ENCODE results near the gene KRTAP5-8. TPM values are rescaled to one million over a fixed set of nuclear protein-coding genes. Genes with fewer than 3 reads are reported as not detected.
A peak's percentile ranks its signal among the peaks of the same experiment; 100 is the strongest.
"Not testable (repeated sequence)": the region's sequence is repeated elsewhere in the genome, so short reads cannot be mapped to it uniquely, and the experiment has no call there.

Gene KRTAP5-8, protein sequence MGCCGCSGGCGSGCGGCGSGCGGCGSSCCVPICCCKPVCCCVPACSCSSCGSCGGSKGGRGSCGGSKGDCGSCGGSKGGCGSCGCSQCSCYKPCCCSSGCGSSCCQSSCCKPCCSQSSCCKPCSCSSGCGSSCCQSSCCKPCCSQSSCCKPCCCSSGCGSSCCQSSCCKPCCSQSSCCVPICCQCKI
- total RNA-seq: not detected in 2 replicates

DNA sequence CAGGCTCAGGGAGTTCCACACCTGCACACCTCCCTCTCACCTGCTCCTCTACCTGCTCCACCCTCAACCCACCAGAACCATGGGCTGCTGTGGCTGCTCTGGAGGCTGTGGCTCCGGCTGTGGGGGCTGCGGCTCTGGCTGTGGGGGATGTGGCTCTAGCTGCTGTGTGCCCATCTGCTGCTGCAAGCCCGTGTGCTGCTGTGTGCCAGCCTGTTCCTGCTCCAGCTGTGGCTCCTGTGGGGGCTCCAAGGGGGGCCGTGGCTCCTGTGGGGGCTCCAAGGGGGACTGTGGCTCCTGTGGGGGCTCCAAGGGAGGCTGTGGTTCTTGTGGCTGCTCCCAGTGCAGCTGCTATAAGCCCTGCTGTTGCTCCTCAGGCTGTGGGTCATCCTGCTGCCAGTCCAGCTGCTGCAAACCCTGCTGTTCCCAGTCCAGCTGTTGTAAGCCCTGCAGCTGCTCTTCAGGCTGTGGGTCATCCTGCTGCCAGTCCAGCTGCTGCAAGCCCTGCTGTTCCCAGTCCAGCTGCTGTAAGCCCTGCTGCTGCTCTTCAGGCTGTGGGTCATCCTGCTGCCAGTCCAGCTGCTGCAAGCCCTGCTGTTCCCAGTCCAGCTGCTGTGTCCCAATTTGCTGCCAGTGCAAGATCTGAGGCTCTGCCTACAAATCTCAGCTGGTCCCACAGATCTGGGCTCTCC lies at the start of gene KRTAP5-8:
TSS of gene KRTAP5-8 (plus strand) at position 49 of the 689 bp plus-strand sequence. CDS start at position 80, 31 bp downstream.
- H3K27ac Mint-ChIP-seq; H3K27me3 Mint-ChIP-seq (ENCODE audit: low read depth); H3K36me3 Mint-ChIP-seq (ENCODE audit: low read depth); H3K4me1 Mint-ChIP-seq (ENCODE audit: low read depth); H3K4me3 Mint-ChIP-seq (ENCODE audit: low read depth); DNase-seq (ENCODE audit: low spot score); intact Hi-C loops (cut with micrococcal nuclease): not testable (repeated sequence)
- peaks cover 16% of the 10 kb centered on the region for H3K9me3 Mint-ChIP-seq

DNA sequence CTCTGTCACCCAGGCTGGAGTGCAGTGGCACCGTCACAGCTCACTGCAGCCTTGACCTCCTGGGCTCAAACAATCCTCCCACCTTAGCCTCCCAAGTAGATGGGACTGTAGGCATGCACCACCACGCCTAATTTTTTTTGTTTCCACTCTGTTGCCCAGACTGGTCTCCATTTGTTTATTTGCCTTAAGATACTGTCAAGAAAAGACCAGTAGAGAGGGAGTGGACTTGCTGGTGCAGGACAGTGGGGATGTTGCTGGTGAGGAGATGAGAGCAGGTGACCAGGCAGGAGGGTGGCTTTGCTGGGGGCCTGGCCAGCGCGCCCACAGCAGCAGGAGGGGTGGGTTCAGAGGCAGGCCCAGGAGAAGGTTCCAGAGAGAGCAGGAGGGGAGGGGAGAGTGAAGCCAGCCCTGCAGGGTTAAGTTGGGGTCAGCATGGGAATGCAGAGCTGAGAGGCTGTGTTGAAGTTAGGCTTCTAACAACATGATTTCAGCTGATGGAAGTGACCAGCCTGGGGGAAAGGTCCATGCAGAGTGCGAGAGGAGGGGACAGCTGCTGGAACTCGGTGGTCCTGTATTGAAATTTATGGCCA lies 49.0 kb upstream of the KRTAP5-8 start:
- no peak for DNase-seq (ENCODE audit: low spot score)
- Mint-ChIP-seq H3K27ac (peak overlapping the region; percentile 90), H3K36me3 (ENCODE audit: low read depth) (peaks cover 83% of the 10 kb centered on the region), H3K9me3 (no peaks in the 10 kb centered on the region), H3K4me3 (ENCODE audit: low read depth) (no peak overlapping the region), H3K27me3 (ENCODE audit: low read depth) (no peaks in the 10 kb centered on the region), H3K4me1 (ENCODE audit: low read depth) (peaks cover 20% of the 10 kb centered on the region)
- intact Hi-C loops (cut with micrococcal nuclease): loop anchor here (2.0 kb wide), 1 partner anchor 36 kb away; the partner anchor contains the start of gene NADSYN1

DNA sequence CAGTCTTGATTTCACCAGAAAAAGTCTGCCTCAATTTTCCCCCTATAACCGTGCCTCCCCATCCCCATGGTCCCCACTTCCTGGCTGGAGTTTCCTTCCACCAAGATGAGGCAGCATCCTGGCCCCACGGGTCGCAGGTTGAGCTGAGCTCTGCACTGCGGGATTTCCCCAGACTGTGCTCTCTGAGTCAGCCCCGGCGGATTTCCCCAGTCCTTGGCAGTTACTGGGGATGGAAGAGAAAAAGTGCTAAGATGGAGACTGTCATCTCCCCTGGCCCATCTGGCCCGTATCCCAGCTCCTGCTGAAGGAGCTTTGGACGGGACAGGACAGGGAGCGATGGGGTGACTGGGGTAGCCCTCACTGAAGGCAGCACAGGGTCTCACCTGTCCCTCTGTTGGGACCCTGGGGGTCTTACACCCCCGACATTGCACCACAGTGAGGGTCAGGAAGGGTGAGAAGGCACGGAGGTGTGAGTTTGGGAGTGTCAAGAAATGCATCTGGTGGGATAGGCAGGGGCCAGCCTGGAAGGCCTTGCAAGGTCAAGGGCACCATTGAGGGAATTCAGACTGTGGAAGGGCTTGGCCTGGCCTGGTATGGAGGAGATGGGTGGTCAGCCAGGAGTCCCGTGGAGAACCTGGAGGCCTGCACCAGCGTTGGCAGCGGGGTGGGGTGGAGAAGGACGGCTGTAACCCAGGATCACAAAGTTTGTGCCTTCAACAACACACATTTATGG lies 48.3 kb upstream of the KRTAP5-8 start:
- Mint-ChIP-seq H3K4me3 (ENCODE audit: low read depth) (peak overlapping the region; percentile 26), H3K27me3 (ENCODE audit: low read depth) (no peaks in the 10 kb centered on the region), H3K27ac (peak overlapping the region; percentile 90), H3K4me1 (ENCODE audit: low read depth) (peaks cover 20% of the 10 kb centered on the region), H3K9me3 (no peaks in the 10 kb centered on the region), H3K36me3 (ENCODE audit: low read depth) (peaks cover 84% of the 10 kb centered on the region)
- intact Hi-C loops (cut with micrococcal nuclease): loop anchor here (2.0 kb wide), 1 partner anchor 37 kb away; the partner anchor contains the start of gene NADSYN1
- peak; percentile 17 for DNase-seq (ENCODE audit: low spot score)

DNA sequence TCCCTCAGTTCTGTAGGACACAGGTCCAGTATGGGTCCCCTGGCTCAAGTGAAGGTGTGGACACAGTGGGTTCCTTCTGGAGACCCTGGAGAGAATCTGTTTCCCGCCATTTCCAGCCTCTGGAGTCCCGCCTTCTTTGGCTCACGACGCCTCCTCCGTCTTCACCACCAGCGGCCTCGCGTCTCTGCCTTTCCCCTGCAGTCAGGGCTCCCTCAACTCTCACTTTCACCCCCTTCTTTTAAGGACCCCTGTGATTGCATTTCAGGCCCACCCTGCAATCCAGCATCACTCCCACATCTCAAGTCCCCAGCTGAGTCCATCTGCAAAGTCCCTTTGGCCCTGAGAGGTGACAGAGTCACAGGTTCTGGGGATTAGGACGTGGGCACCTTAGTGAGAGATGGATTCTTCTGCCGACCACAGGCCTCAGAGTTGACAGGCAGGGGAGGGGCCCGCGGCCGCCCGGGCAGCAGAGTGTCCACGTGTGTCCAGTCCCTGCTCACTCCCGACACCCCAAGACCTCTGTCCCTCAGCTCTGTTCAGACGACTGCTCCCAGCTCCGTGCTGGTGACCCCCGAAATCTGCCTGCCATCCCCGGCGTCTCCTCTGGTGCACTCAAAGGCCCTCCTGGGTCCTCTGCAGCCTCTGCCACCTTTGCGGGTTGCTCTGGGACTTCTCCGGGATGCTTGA lies 47.6 kb upstream of the KRTAP5-8 start:
- no peak for DNase-seq (ENCODE audit: low spot score)
- H3K4me3 Mint-ChIP-seq (ENCODE audit: low read depth): no peak overlapping the region
- peaks cover 23% of the 10 kb centered on the region for H3K4me1 Mint-ChIP-seq (ENCODE audit: low read depth)
- no peaks in the 10 kb centered on the region for H3K9me3 Mint-ChIP-seq
- intact Hi-C loops (cut with micrococcal nuclease): no loop called here
- peak overlapping the region; percentile 86 for H3K27ac Mint-ChIP-seq
- peaks cover 83% of the 10 kb centered on the region for H3K36me3 Mint-ChIP-seq (ENCODE audit: low read depth)
- no peaks in the 10 kb centered on the region for H3K27me3 Mint-ChIP-seq (ENCODE audit: low read depth)

DNA sequence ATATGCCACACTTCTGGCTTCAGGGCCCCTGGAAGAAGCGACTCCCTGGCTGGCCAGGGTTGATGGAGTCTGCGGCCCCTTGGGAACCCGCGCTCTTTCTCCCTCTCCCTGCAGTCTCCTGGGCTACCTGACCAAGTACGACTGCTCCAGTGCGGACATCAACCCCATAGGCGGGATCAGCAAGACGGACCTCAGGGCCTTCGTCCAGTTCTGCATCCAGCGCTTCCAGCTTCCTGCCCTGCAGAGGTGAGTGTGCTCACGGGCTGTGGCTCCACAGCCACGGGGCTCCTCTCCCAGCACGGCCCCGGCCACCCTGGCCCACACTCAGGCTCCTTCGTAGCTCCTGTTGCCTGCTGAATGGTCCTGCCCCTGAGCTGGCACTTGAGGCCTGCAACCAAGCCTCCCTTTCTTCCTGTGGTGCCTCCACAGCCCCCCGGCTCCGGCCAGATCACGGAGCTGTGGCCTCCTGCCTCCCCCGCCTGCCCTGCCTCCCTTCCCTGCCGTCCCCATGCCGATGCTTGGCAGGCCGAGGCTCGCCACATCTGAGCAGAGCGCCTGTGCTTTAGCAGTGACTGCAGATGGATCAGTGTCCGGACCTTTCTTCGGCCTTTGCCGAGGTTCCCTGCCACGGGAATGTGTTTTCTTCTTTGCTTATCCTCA lies 47.0 kb upstream of the KRTAP5-8 start:
- Mint-ChIP-seq H3K4me1 (ENCODE audit: low read depth) (peaks cover 23% of the 10 kb centered on the region), H3K27ac (peak overlapping the region; percentile 86), H3K36me3 (ENCODE audit: low read depth) (peaks cover 83% of the 10 kb centered on the region), H3K4me3 (ENCODE audit: low read depth) (no peak overlapping the region), H3K9me3 (no peaks in the 10 kb centered on the region), H3K27me3 (ENCODE audit: low read depth) (no peaks in the 10 kb centered on the region)
- DNase-seq (ENCODE audit: low spot score): no peak
- intact Hi-C loops (cut with micrococcal nuclease): no loop called here

DNA sequence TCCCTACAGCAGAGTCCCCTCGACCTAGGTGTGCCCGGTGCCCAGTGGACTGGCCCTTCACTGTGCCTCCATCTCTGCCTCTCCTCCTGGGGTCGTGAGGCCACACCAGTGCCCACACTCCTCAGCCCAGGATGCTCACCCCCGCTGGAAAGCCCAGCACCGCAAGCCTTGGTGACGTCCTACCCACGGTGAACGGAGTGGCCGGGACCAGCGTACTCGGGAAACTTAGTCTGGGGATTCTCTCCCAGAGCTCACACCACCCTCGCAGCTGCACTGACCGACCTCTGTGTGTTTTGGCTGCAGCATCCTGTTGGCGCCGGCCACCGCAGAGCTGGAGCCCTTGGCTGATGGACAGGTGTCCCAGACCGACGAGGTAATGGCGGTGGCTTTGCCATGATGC lies 46.3 kb upstream of the KRTAP5-8 start:
- Mint-ChIP-seq H3K9me3 (no peaks in the 10 kb centered on the region), H3K36me3 (ENCODE audit: low read depth) (peaks cover 83% of the 10 kb centered on the region), H3K4me3 (ENCODE audit: low read depth) (no peak overlapping the region), H3K4me1 (ENCODE audit: low read depth) (peaks cover 23% of the 10 kb centered on the region), H3K27ac (peak overlapping the region; percentile 48), H3K27me3 (ENCODE audit: low read depth) (no peaks in the 10 kb centered on the region)
- intact Hi-C loops (cut with micrococcal nuclease): no loop called here
- no peak for DNase-seq (ENCODE audit: low spot score)

DNA sequence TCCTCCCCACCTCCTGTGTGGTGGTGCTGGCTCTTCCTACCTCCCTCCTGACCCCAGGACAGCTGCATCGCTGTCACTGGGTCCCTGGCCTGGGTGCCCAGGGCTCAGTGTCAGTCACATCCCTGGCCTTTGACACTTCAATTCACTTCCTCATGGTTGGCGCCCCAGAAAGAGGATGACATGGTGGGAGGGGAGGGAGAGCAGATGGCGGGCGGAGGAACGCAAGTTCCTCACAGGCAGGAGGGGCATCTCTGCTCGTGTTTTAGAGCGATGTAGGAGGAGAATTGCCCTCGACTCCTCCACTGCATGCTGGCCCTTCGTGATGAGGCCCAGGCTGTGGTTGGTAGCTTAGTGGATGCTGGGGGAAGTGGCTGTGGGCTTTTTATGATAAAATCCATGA lies 45.9 kb upstream of the KRTAP5-8 start:
- Mint-ChIP-seq H3K9me3 (no peaks in the 10 kb centered on the region), H3K4me1 (ENCODE audit: low read depth) (peaks cover 23% of the 10 kb centered on the region), H3K4me3 (ENCODE audit: low read depth) (no peak overlapping the region), H3K27me3 (ENCODE audit: low read depth) (no peaks in the 10 kb centered on the region), H3K27ac (peak overlapping the region; percentile 30), H3K36me3 (ENCODE audit: low read depth) (peaks cover 85% of the 10 kb centered on the region)
- intact Hi-C loops (cut with micrococcal nuclease): no loop called here
- DNase-seq (ENCODE audit: low spot score): no peak

DNA sequence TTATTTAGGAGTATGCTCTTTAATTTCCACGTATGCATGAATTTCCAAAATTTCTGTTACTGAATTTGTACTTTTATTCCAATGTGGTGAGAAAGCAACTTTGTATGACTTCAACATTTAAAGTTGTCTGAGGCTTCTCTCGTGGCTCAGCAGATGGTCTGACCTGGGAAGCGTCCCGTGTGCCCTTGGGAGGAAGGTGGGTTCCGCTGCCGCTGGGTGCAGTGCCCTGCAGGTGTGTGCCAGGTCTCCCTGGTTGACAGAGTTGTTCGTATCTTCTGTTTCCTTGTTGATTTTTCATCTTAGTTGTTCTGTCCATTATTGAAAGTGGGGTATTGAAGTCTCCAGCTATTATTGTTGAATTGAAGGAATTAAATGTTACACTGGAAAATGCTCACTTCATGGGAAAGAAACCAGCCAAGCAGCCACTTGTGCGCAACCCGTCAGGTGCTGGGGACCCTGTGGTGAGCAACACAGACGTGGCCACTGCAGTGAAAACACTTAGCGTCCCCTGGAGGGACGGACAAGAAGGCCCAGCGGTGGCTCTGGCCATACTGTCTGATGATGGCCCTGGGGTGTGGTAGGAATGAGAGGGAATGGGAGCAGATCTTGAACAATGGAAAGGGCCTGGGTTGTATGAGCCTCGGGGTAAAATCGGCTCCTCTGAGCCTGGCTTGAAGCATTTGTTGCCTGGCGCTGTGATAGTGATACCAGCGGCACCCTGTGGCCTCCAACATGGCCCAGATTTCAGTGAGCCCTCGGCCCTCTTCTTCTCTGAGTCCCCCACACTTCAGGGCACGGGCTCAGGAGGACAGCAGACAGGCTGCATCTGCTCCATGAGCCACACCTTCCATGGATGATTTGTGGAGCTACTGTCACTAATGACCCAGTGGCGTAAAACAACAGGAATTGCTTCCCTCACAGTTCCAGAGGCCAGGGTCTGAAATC lies 42.3 kb upstream of the KRTAP5-8 start:
- intact Hi-C loops (cut with micrococcal nuclease): no loop called here
- Mint-ChIP-seq H3K27me3 (ENCODE audit: low read depth) (no peaks in the 10 kb centered on the region), H3K9me3 (no peaks in the 10 kb centered on the region), H3K4me1 (ENCODE audit: low read depth) (peaks cover 8% of the 10 kb centered on the region), H3K27ac (peak overlapping the region; percentile 34), H3K4me3 (ENCODE audit: low read depth) (no peak overlapping the region), H3K36me3 (ENCODE audit: low read depth) (peaks cover 86% of the 10 kb centered on the region)
- DNase-seq (ENCODE audit: low spot score): no peak

DNA sequence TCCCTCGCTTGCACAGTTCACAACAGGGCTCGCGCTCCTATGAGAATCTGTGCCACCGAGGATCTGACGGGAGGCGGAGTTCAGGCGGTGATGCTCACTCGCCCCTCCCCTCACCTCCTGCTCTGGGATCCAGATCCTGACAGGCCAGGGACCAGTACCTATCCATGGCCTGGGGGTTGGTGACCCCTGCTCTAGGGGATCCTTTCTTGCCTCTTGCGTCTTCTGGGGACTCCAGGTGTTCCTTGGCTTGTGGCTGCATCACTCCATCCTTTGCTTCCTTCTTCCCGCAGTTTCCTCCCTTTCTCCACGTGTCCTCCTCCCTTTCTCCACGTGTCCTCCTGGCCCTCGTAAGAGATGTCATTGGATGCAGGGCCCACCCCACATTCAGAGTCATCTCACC lies 41.4 kb upstream of the KRTAP5-8 start:
- DNase-seq (ENCODE audit: low spot score): no peak
- Mint-ChIP-seq H3K4me1 (ENCODE audit: low read depth) (peaks cover 8% of the 10 kb centered on the region), H3K4me3 (ENCODE audit: low read depth) (no peak overlapping the region), H3K27me3 (ENCODE audit: low read depth) (no peaks in the 10 kb centered on the region), H3K27ac (peak overlapping the region; percentile 34), H3K36me3 (ENCODE audit: low read depth) (peaks cover 85% of the 10 kb centered on the region), H3K9me3 (no peaks in the 10 kb centered on the region)
- intact Hi-C loops (cut with micrococcal nuclease): no loop called here

DNA sequence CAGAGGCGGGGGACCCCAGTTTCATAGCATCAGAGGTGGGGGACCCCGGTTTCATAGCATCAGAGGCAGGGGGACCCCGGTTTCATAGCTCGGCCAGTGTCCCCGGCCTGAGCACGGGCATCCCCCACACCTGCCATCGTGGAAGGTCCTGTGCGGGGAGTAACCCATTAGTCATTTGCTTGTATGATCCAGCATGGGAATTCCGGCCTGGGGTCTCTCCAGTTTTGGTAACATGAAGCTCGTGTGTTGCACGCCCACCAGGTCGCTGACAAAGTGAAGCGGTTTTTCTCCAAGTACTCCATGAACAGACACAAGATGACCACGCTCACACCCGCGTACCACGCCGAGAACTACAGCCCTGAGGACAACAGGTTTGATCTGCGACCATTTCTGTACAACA lies 39.7 kb upstream of the KRTAP5-8 start:
- H3K4me1 Mint-ChIP-seq (ENCODE audit: low read depth): peaks cover 8% of the 10 kb centered on the region
- intact Hi-C loops (cut with micrococcal nuclease): no loop called here
- no peak overlapping the region for H3K4me3 Mint-ChIP-seq (ENCODE audit: low read depth)
- H3K27me3 Mint-ChIP-seq (ENCODE audit: low read depth): no peaks in the 10 kb centered on the region
- H3K9me3 Mint-ChIP-seq: no peaks in the 10 kb centered on the region
- H3K36me3 Mint-ChIP-seq (ENCODE audit: low read depth): peaks cover 76% of the 10 kb centered on the region
- peak overlapping the region; percentile 29 for H3K27ac Mint-ChIP-seq
- DNase-seq (ENCODE audit: low spot score): no peak

DNA sequence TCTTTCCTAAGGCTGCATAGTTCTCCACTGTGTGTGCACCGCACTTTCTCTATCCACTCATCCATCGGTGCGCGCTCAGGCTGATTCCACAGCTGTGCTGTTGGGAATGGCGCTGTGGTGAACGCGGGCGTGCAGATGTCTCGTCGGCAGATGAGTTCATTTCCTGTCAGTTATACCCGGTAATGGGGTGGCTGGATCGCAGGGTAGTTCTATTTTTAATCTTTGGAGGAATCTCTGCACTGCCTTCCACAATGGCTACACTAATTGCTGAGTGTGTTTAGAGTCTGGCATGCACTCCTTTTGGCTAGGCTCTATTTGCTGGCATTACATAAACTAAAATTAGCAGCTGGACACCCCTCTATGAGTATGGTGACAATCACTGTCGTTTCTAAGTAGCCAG lies 38.7 kb upstream of the KRTAP5-8 start:
- Mint-ChIP-seq H3K4me1 (ENCODE audit: low read depth) (peaks cover 8% of the 10 kb centered on the region), H3K27me3 (ENCODE audit: low read depth) (no peaks in the 10 kb centered on the region), H3K9me3 (no peaks in the 10 kb centered on the region), H3K27ac (peak overlapping the region; percentile 85), H3K4me3 (ENCODE audit: low read depth) (no peak overlapping the region), H3K36me3 (ENCODE audit: low read depth) (peaks cover 71% of the 10 kb centered on the region)
- intact Hi-C loops (cut with micrococcal nuclease): no loop called here
- no peak for DNase-seq (ENCODE audit: low spot score)
